Erythroblast (primary cell): ENCODE data around the gene ARHGAP21.

ENCODE experiments used
- GATA1 ChIP-seq: IDR thresholded peaks from 2 replicates; pipeline ENCODE4 v1.6.1; 2011; ENCODE audit warnings: low read depth, mild to moderate bottlenecking, control low read depth, low read length, moderate library complexity
- POLR2A ChIP-seq: IDR thresholded peaks from 2 replicates; pipeline ENCODE4 v1.6.1; 2011; ENCODE audit warnings: mild to moderate bottlenecking, low read length

DNA sequence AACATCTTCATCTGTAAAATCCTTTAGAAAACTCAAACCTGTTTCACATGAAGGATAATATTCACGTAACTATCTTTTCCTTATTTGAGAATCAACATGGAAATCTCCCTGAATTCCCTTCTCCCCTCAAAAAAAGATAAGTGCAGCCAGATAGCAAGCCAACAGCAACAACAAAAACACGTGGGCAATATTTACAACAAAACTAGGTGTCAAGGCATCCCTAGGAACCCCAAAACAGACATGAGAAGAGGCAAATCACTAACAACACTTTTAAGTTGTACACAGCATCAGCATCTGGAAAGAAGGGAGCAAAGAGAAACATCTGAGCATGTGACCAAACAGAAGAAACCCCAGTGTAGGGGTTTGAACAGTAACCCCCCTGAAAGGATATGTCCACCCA is 12.2 kb downstream of the ARHGAP21 start:
- TF ChIP-seq POLR2A (no peak), GATA1 (no peak)
